GM18951 (cell line): ENCODE results near the gene PGAP3.

Source experiments
- POLR2A ChIP-seq: IDR thresholded peaks from 4 replicates; pipeline ENCODE4 v1.6.1; 2011; ENCODE audit warnings: mild to moderate bottlenecking; ENCODE audit not compliant: insufficient read length, insufficient read depth; ENCODE audit errors: extremely low read depth
- in situ Hi-C: fragments of 300-500 bp; cut with MboI; formaldehyde crosslinking; loops from one replicate; pipeline ENCODE4 v1.12.0; 2022; ENCODE audit warnings: low sequenced_read_pairs, mixed read lengths, inconsistent platforms; ENCODE audit not compliant: unreplicated experiment

The PGAP3 gene

DNA sequence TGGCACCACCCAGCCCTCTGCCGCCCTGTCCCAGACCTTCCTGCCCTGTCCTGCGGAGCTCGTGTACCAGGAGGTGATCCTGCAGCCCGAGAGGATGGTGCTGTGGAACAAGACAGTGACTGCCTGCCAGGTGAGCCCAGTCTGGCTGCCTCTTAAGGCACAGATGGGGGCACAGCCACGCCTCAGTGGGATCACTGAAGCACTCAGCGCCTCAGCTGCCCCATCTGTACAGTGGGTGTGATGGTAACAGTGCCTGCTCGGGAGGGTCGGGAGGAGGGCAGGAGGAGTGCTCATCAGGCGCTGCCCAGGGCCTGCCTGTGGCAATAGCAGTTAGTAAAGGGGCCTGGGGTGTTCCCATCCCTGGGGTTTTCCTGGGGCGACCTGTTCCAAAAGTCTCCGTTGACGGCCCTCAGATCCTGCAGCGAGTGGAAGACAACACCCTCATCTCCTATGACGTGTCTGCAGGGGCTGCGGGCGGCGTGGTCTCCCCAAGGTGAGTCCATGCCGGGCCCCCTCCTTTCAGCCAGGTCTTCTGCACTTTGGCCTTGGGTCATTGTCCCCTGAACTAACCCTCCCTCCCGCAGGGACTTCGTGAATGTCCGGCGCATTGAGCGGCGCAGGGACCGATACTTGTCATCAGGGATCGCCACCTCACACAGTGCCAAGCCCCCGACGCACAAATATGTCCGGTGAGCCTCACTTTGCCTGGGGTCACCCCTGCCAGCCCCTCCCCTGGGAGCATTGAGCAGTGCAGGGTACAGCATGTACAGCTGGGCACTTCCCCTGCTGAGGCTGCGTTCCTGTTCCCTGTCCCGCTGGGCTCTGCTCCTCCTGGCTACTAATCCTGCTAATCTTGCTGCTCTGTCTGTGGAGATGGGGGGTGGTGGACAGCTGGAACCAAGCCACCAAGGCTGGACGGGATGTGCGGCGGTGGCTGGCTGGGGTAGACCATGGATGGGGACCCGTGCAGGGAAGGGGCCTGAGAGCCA is 27.2 kb downstream of the PGAP3 start:
- no peak for TF ChIP-seq POLR2A
- in situ Hi-C loops = no loop called here

DNA sequence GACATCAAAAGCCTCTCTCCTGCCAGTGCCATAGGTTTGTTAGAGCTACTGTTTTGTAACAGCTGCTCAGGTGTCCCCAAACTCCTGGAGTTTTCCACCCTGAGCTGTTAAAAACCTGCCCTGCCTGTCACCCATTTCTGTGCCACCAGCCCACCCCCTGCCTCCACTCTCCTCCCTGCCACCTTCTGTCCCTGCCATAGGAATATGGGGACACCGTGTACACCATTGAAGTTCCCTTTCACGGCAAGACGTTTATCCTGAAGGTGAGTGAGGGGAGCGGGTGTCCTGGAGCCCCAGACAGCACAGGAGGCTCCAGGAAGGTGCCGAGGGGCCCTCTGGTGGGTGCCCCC is 27.9 kb downstream of the PGAP3 start:
- in situ Hi-C loops = no loop called here
- TF ChIP-seq POLR2A = no peak

DNA sequence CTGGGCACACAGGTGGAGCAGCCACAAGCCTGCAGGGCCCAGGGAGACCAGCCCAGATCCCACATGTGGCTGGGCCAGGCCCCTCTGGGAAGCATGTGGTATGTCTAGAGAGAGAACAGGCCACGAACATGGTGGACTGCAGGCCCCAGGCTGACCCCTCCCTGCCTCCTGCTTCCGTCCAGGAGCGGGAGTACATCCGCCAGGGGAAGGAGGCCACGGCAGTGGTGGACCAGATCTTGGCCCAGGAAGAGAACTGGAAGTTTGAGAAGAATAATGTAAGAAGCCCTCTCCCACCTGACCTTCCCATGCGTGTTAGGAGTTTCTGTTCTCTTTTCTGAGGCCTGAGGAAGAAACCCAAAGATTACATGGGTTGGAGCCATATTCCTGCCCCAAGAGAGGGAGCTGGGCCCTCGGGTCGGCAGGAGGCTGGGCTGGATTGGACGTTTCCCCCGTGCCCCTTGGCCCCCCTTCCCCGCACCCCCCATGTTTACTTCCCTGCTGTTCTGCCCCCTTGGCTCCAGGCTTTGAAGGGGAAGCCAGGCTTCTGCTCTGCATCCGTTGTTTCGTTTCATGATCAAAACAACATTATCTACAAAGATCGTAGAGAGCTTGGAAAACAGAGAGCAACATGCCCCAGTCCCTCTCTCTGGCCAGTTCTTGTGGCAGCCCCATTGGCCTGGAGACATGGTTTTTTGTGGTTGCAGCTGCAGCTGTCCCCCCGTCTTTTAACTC is 28.4 kb downstream of the PGAP3 start:
- no peak for TF ChIP-seq POLR2A

DNA sequence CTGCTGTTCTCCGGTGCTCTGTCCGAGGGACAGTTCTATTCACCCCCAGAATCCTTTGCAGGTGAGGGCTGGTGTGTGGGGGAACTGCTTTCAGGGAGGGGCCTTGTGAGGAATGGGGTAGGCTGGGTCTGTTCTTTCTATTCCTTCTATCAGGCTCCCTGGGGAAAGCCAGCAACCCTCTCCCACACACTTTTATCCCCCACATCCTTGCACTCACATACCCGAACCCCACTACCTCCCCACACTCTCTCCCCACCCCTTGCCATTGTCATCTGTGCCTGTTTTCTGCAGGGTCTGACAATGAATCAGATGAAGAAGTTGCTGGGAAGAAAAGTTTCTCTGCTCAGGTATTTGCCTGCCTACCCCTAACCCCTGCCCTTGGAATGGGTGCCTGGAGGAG is 29.1 kb downstream of the PGAP3 start:
- in situ Hi-C loops = no loop called here

More for the DNA sequence above, 28.4 kb downstream of the PGAP3 start:
- in situ Hi-C loops = no loop called here

DNA sequence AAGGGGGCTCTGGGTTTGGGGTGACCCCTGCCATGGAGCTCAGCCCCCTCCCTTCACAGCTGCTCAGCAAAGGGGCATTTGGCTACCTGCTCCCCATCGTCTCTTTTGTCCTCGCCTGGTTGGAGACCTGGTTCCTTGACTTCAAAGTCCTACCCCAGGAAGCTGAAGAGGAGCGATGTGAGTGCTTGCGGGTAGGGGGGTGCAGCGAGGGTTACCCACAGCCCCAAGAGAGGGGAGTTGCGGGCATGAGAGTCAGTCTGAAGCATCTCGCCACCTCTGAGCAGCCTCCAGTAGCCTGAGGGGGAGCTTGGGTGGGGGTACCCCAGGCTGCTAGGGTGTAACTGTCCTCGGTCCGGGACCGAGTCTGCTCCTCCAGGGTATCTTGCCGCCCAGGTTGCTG is 29.5 kb downstream of the PGAP3 start:
- in situ Hi-C loops = no loop called here
- TF ChIP-seq POLR2A = no peak

More for the DNA sequence above, 29.1 kb downstream of the PGAP3 start:
- no peak for TF ChIP-seq POLR2A

DNA sequence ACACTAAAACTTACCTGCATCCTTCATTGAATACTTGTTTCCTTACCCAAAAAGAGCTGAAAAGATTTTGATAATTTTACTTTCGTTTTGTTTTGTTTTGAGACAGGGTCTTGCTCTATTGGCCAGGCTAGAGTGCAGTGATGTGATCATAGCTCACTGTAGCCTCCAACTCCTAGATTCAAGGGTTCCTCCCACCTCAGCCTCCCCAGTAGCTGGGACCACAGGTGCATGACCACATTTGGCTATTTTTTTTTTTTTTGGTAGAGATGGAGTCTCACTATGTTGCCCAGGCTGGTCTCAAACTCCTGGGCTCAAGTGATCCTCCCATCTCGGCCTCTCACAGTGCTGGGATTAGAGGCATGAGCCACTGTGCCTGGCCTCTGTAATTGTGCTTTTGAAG is 32.8 kb downstream of the PGAP3 start:
- TF ChIP-seq POLR2A = no peak
- in situ Hi-C loops = no loop called here

DNA sequence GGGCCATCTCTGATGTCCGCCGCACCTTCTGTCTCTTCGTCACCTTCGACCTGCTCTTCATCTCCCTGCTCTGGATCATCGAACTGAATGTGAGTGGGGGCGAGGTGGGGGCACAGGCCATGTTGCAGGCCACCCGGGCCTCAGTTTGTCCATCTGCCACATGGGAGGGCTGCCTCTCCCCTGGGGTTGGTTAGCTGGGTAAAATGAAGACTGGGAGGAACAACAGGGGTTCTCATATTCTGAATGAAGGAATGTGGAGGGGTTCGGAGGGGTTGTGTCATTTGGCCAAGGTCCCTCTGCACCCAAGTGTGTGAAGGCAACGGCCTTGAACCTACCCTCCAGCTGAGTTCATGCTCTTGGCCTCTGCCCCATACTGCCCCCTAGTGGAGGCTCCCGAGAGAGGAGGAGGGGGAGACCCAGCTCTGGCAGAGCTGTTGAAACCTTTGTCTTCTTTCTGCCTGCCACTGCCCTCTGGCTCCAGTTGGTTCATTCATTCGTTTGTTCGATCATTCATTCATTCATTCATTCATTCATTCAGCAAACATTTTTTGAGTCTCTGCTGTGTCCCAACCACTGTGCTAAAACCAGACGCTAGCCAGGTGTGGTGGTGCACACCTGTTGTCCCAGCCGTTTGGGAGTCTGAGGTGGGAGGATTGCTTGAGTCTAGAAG is 34.1 kb downstream of the PGAP3 start:
- in situ Hi-C loops = no loop called here
- no peak for TF ChIP-seq POLR2A

DNA sequence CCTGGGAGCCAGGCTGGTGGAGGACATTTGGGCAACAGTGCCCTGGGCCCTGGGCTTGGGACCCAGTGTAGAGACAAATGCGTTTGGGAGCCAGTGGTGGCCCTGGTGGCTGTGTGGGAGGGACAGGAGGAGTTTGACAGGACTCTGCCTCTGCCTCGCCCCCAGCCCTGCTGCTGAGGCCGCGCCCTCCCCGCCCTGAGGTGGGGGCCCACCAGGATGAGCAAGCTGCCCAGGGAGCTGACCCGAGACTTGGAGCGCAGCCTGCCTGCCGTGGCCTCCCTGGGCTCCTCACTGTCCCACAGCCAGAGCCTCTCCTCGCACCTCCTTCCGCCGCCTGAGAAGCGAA is 34.6 kb downstream of the PGAP3 start:
- in situ Hi-C loops = no loop called here
- TF ChIP-seq POLR2A = no peak

DNA sequence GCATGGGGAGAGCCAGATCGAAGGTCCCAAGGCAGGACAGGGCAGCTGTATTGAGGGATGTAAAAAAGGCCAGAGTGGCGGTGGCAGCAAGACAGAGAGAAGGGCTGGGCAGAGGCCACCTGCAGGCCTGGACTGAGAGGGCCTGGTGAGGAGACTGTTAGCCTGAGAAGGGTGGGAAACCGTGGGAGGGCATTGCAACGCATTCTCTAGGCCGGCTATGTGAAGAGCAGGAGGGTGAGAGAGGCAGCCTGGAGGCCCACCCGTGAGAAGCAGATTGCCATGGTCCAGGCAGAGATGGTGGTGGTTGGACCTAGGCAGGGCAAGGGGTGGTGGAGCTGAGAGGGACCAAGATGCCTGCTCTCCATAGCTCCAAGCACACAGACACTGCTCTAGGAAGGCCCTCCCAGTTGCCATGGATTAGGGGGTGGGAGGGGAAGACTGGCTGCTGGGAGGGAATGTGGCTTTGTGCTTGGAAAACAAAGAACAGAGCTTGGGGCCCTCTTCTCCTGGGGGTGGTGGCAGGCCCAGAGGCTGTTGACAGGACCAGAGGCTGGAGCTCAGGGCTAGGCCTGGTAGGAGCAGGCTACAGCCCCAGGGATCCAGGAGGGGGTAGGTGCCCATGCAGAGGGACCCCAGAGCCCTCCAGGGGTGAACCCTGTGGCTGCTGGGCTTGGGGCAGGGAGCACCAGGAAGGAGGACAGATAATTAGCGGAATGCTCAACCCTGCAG is 35.1 kb downstream of the PGAP3 start:
- in situ Hi-C loops = no loop called here
- no peak for TF ChIP-seq POLR2A

DNA sequence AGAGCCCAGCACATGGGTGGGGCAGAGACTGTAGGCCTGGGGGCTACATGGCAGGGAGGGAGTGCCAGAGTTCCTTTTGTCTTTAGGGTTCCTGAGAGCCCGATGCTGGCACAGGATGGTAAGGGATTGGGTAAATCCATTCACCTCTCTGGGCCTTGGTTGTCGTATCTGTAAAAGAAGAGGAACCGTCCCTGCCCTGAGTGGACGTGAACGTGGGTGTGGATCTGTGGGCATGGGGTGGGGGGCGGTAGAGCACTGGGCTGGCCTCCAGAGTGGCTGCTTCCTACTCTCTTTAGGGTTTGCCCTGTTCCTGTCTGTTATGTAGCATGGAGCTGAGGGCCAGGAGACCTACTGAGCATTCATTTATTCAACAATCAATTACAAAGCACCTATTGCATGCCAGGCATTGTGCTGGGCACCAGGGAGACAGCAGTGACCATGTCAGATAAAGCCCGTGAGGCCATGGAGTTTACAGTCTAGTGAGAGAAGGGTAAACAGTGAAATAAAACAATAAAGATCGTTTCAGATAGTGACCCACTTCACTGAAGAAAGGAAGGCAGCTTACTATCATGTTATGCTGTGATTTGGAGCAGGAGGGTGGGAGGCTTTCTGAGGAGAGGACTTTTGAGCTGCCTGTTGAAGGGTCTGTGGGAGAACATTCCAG is 35.8 kb downstream of the PGAP3 start:
- in situ Hi-C loops = no loop called here
- TF ChIP-seq POLR2A = no peak

DNA sequence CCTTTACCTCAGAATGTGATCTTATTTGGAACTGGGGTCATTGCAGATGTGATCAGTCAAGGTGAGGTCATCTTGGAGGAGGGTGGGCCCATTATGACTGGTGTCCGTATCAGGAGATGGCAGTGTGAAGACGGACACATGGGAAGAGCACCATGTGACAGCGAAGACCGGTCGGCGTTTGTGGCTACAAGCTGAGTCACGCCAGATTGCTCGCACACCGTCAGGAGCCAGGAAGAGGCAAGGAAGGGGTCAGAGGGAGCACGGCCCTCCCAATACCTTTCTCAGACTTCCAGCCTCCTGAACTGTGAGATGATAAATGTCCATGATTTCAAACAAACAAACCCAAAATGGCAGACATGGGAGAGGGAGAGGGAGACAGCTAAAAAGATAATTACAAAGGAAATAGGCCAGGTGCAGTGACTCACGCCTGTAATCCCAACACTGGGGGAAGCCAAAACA is 37.7 kb downstream of the PGAP3 start:
- no peak for TF ChIP-seq POLR2A
- in situ Hi-C loops = no loop called here

DNA sequence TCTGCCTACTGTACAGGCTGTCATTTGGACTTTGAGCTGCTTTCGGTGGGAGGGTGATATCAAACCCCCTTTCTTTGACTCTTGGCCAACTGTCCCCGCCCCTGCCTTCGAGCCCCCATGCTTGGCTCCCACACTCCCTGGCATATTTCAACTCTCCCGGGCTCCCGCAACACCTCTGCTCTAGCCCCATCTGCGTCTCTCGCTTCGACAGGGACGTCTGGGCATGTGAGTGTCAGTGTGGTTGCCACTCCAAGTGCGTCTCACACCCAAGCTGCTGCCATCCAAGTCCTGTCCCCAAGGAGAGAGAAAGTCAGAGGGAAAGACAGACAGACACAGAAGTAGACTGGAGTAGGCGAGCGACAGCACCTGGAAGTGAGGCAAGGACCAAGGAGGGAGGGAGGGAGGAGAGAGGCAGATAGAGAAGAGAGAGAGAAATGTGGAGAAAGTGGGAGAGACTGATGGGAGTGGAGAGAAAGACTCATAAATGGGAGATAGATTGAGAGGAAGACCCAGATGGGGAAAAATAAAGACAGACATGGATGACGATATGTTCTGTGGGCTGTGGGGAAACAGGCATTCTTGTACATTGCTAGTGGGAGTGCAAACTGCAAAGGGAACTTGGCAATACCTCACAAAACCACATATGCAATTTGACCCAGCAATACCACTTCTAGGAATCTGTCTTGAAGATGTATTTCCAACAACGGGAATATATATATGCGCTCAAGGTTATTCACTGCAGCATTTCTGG is 39.1 kb downstream of the PGAP3 start:
- TF ChIP-seq POLR2A = no peak
- in situ Hi-C loops = no loop called here

DNA sequence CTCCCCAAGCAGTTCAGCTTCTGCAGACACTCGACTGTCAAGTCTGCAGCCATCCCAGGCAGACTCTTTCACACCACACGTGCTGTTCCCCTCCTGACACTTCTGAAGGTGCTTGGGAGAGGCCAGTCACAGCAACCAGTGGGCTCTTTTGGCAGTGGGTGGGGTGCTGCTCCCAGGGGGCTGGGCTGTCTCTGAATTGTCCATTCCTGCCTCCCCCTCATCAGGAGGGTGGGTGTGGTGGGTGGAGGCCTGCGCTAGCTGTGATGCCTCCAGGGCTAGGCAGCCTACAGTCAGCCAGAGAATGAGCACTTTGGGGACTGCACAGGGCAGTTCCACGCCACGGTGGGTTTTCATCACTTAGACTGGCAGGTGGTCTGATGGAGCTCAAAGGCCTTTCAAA is 40.6 kb downstream of the PGAP3 start:
- no peak for TF ChIP-seq POLR2A
- in situ Hi-C loops = no loop called here
